ENCODE results near the gene TRIM17.
"Not testable (repeated sequence)": the region's sequence is repeated elsewhere in the genome, so short reads cannot be mapped to it uniquely, and the experiment has no call there.

TRIM17 gene

GRCh38 chr1:228448372-228448771 is 31.7 kb upstream of the TRIM17 start:
- DNase-seq (ENCODE audit: extremely low read depth in 1 of 2, low read depth in 1 of 2) = no peak

GRCh38 chr1:228446852-228447251 is 30.2 kb upstream of the TRIM17 start:
- no peak for DNase-seq (ENCODE audit: extremely low read depth in 1 of 2, low read depth in 1 of 2)

GRCh38 chr1:228445843-228446650 is 29.4 kb upstream of the TRIM17 start:
- no peak for DNase-seq (ENCODE audit: extremely low read depth in 1 of 2, low read depth in 1 of 2)

- DNase-seq (ENCODE audit: extremely low read depth in 1 of 2, low read depth in 1 of 2) = no peak
These were observed 28.8 kb upstream of the TRIM17 start for GRCh38 chr1:228445490-228445842.

GRCh38 chr1:228443395-228443794 is 26.7 kb upstream of the TRIM17 start:
- DNase-seq (ENCODE audit: extremely low read depth in 1 of 2, low read depth in 1 of 2) = no peak

DNA sequence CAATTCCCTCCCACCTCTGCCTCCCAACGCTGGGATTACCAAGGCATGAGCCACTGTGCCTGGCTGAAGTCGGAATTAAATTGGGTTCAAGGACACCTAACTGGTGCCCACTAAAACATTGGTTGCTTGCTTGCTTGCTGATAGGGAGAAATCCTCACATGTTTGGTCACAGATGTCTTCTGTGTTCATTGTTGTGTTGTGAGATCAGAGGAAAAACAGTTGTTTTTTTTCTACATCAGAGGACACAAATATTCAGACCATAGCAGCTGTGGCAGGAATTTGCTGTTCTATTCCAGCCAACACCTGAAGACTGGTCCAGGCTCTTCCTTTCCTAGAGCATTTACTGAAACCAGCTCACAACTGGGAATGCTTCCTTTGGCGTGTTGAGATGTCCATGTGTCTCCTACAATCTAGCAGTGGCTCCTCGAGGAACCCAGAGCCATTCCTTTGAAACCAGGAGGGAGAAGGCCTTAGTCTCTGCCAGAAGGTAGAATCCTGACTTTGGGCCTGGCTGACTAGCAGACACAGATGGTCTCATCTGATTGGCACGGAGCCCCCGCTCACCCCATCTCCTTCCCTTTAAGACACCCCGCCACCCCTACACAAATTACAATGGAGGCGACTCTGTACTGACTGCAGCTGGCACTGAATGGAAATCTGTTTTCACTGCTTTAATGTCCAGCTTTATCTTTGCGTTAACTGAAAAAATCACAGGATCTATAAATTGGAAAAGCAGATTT is 24.3 kb upstream of the TRIM17 start:
- DNase-seq (ENCODE audit: extremely low read depth in 1 of 2, low read depth in 1 of 2) = no peak

GRCh38 chr1:228438266-228438665 is 21.6 kb upstream of the TRIM17 start:
- DNase-seq (ENCODE audit: extremely low read depth in 1 of 2, low read depth in 1 of 2) = no peak

DNA sequence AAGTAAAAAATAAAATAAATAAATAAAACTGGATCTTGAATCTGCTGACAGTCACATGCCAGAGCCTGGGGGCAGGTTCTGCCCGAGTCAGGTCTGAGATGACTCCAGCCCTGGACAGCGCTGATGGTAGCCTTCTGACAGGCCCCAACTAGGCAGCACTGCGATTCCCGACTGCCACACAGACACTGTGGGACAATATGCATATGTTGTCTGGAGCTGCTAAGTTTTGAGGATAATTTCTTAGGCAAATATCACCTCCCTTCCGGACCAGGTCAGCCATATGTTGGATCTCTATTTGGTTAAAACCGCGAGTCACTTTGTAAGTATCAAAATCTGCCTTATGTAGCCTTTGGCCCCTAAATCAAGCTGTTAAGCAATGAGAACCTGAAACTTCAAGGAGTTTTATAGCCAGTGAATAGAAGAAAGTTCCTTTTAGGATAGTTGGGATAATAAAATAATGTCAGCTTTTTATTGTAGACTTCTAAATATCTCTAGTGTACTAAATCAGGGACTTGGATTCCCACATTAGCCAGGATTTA is 20.8 kb upstream of the TRIM17 start:
- no peak for DNase-seq (ENCODE audit: extremely low read depth in 1 of 2, low read depth in 1 of 2)

GRCh38 chr1:228434689-228435088 is 18.0 kb upstream of the TRIM17 start:
- no peak for DNase-seq (ENCODE audit: extremely low read depth in 1 of 2, low read depth in 1 of 2)

DNA sequence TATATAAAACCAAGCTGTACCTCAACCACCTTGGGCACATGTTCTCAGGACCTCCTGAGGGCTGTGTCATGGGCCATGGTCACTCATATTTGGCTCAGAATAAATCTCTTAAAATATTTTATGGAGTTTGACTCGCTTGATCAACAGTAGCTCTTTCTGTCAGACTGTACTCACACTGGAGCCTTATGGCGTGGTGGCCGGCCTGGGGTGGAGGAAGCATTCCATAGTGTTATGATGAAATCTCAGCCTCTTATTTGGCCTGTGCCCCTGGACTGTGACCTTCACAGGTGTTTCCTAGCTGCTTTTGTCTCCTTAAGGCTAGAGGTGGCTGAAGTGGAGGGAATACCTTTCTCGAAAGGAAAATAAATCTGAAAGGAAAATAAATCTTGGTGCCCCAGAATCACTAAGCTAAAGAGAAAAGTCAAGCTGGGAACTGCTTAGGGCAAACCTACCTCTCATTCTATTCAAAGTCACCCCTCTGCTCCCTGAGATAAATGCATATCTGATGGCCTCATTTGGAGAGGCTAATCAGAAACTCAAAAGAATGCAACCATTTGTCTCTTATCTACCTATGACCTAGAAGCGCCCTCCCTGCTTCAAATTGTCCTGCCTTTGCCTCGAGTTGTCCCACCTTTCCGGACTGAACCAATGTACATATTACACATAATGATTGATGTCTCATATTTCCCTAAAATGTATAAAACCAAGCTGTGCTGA is 16.8 kb upstream of the TRIM17 start:
- not testable (repeated sequence) for DNase-seq (ENCODE audit: extremely low read depth in 1 of 2, low read depth in 1 of 2)

DNA sequence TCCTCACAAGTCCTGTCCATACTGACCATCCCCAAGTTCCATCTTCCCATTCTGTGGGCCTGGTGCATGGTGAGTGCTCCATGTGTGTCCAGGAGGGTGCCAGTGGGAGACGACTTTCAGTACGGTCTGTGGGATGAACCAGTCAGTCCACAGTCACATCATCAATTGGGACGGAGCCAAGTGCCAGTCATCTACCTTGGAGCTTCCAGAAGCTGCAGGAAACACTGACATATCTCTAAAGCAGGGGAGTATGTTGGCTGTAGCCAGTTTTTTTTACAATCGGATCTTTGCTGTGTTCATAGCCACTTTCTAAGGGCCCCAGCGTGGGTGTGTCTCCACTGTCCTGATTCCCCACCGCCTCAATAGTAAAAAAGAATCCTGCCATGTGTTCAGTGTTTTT is 13.6 kb upstream of the TRIM17 start:
- DNase-seq (ENCODE audit: extremely low read depth in 1 of 2, low read depth in 1 of 2) = no peak

GRCh38 chr1:228429698-228430097 is 13.0 kb upstream of the TRIM17 start:
- no peak for DNase-seq (ENCODE audit: extremely low read depth in 1 of 2, low read depth in 1 of 2)

GRCh38 chr1:228429007-228429406 is 12.3 kb upstream of the TRIM17 start:
- DNase-seq (ENCODE audit: extremely low read depth in 1 of 2, low read depth in 1 of 2) = no peak

GRCh38 chr1:228428412-228428811 is 11.8 kb upstream of the TRIM17 start:
- no peak for DNase-seq (ENCODE audit: extremely low read depth in 1 of 2, low read depth in 1 of 2)

DNA sequence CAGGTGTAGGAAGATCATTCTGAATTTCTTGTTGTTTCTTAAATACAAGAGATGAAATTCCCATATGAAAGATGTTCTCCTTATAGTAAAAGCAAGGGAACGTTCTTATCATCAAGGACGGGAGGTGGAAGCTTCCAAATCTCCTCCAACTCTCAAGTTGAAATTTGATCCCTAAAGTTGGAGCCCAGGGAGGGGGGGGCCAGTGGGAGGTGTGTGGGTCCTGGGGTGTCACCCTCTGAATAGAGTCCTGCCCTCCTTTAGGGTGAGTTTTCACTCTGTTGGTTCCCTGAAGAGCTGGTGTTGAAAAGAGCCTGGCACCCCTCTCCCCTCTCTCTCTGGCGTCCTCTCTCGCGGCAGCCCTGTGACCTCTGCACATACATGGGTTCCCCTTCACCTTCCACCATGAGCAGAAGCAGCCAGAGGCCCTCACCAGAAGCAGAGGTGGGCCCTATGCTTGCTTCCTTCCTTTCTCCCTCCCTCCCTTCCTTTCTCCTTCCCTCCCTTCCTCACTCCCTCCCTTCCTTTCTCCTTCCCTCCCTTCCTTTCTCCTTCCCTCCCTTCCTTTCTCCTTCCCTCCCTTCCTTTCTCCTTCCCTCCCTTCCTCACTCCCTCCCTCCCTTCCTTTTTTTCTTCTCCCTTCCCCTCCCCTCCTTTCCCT is 10.0 kb upstream of the TRIM17 start:
- no peak for DNase-seq (ENCODE audit: extremely low read depth in 1 of 2, low read depth in 1 of 2)

GRCh38 chr1:228424685-228425660 is 8.3 kb upstream of the TRIM17 start:
- DNase-seq (ENCODE audit: extremely low read depth in 1 of 2, low read depth in 1 of 2) = no peak

DNA sequence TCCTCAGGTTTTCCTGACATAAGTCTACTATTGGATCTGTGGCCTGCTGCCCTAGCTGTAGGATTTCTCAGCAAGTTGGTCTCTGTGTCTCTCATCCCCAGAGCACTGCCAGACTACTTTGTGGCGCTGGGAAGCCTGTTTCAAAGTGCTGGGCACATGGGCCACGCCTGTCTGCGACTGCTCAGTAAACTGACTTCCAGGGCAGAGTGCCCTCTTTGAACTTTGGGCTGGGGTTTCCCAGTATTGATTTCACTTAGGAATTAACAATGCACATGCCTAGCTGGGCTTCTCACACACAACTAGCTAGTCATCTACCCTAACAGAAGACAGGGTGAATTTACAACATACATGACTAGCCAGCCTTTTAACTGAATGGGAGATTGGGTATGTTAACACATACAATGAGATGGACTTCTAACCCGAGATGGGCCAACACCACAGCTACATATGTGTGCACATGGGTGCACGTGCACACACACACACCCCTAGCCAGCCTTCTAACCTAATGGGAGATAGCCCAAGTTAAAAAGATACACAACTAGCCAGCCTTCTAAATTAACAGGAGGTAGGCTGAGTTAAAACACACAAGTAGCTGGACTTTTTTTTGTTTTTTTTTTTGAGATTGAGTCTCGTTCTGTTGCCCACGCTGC is 6.9 kb upstream of the TRIM17 start:
- no peak for DNase-seq (ENCODE audit: extremely low read depth in 1 of 2, low read depth in 1 of 2)

DNA sequence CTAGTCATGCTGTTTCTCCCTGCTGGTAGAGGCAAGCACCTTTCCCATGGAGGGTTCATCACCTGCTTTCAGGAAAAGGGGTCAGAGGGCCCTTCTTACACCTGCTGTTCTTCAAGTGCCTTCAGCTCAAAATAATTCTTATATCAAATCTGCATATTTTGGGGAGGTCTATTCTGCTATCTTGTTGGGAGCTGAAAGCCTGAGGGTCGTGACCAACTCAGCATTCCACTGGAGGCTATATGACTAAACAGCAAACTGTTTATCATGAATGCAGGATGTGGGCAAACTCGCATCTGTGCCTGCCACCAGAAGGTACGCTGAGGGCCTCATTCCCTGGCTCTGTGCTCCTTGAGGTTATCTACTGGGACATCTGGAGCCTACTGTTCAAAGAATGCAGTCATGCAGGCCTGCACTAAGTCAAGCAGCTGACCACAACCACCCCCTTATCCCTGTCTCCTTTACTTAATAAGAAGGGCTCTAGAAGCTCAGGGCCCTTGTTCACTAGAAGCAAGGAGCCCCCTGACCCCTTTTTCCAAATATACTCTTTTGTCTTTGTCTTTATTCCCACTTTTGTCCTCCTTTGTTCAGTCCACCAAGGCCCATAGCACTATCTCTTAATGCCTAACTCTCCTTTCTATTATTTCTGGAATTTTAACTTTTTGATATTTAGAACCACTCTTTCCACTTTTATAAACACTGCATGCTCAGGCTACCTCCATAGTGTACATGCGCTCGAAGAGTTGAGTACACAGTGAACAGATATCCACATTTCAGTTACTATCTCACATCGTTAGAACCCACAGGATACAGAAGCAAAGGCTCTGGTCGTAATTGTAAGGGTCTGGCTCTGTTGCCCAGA is 4.5 kb upstream of the TRIM17 start:
- DNase-seq (ENCODE audit: extremely low read depth in 1 of 2, low read depth in 1 of 2) = no peak

Measured in activated CD8-positive, alpha-beta memory T cell treated with anti-CD3 and anti-CD28 coated beads for 1 hour (primary cell).